K562 (cell line): ENCODE data around the gene MYO18A. TPM values are rescaled to one million over a fixed set of nuclear protein-coding genes. Genes with fewer than 3 reads are reported as not detected.

Experiments used
- ATAC-seq: fragments of 200-7000 bp; cut with Tn5 transposase; 3 replicates; pipeline ENCODE4 v1.9.1; 2020; ENCODE audit warnings: moderate library complexity
- BruUV-seq: library from RNA; stranded (reverse); fragments of 400-500 nt; replicated peaks from 2 replicates; lab custom pipeline; 2021; lab: Mats Ljungman, UMichigan
- CTCF ChIA-PET: fragments of 300-600 bp; formaldehyde crosslinking; extraction: SDS; loops from one replicate; lab custom pipeline; 2021; ENCODE audit warnings: low intra/inter-chr PET ratio; lab: Yijun Ruan, JAX
- POLR2A ChIA-PET: fragments of 300-600, 350-650 bp; sonication (Branson Sonifier 250); formaldehyde crosslinking; extraction: SDS; loops from one replicate; lab custom pipeline; 2021; ENCODE audit warnings: antibody characterized with exemption, inconsistent platforms; lab: Yijun Ruan, JAX
- DNase-seq, 4 experiments: peaks; one replicate each; pipeline versions ENCODE4 v3.0.0 to v3.0.0-alpha.2; 2011 to 2018; ENCODE audit warnings: low spot score in 3 of 4, mixed read lengths in 3 of 4; ENCODE audit errors: extremely low read depth in 1 of 4
- FAIRE-seq: peaks from 2 replicates; lab custom pipeline; 2011; peaks lifted over from hg19 to GRCh38; lab: Jason Lieb, UNC
- H2AFZ ChIP-seq: 2 replicates; pipeline ENCODE4 v1.6.0; 2011; ENCODE audit warnings: low read depth, low read length, control low read depth, inconsistent platforms
- H3K27ac ChIP-seq: fragments of 200-600 bp; 3 replicates; pipeline ENCODE4 v1.8.0; 2011; ENCODE audit warnings: low read depth, mild to moderate bottlenecking, control low read depth, inconsistent platforms, low read length, moderate library complexity, mixed read lengths; ENCODE audit errors: extremely low read depth
- H3K27me3 ChIP-seq, 2 experiments: fragments of 300-600 bp in 1 of 2; 2 replicates in 1 of 2; 3 replicates in 1 of 2; pipeline versions ENCODE4 v1.6.0 to v1.8.0; 2011; ENCODE audit warnings: inconsistent platforms in 2 of 2, low read length in 2 of 2, mild to moderate bottlenecking in 1 of 2, mixed read lengths in 1 of 2, moderate library complexity in 1 of 2; ENCODE audit not compliant: control insufficient read depth in 2 of 2, insufficient read depth in 2 of 2
- H3K36me3 ChIP-seq: fragments of 300-600 bp; 3 replicates; pipeline ENCODE4 v1.8.0; 2011; ENCODE audit warnings: mild to moderate bottlenecking, low read length, inconsistent platforms; ENCODE audit not compliant: control insufficient read depth, insufficient read depth
- H3K4me1 ChIP-seq, 2 experiments: fragments of 200-600 bp in 1 of 2; replicated peaks in 1 of 2; 2 replicates in 1 of 2; 3 replicates in 1 of 2; pipeline versions ENCODE4 v1.5.1 to v1.8.0; 2011; ENCODE audit warnings: inconsistent platforms in 2 of 2, low read length in 2 of 2, mild to moderate bottlenecking in 1 of 2, mixed read lengths in 1 of 2, moderate library complexity in 1 of 2; ENCODE audit not compliant: control insufficient read depth in 2 of 2, insufficient read depth in 2 of 2
- H3K4me2 ChIP-seq: 2 replicates; pipeline ENCODE4 v1.6.1; 2011; ENCODE audit warnings: low read length, control low read depth, inconsistent platforms, mixed read lengths; ENCODE audit not compliant: insufficient read depth
- H3K4me3 ChIP-seq: fragments of 200-600 bp; sonication (generic), shearing (Covaris generic); 2 replicates; pipeline ENCODE4 v1.5.1; 2016; ENCODE audit warnings: control low read depth, inconsistent platforms
- H3K79me2 ChIP-seq: fragments of 200-600 bp; 3 replicates; pipeline ENCODE4 v1.8.0; 2011; ENCODE audit warnings: low read length, inconsistent platforms; ENCODE audit not compliant: control insufficient read depth, insufficient read depth
- H3K9ac ChIP-seq, 2 experiments: 2 replicates each; pipeline versions ENCODE4 v1.6.0 to v1.6.1; 2011; ENCODE audit warnings: low read depth in 2 of 2, low read length in 2 of 2, control low read depth in 1 of 2, inconsistent platforms in 1 of 2, mild to moderate bottlenecking in 1 of 2, mixed read lengths in 1 of 2; ENCODE audit not compliant: insufficient read depth in 1 of 2
- H3K9me1 ChIP-seq: one replicate; pipeline ENCODE4 v1.6.0; 2011; ENCODE audit warnings: inconsistent platforms, mild to moderate bottlenecking, low read length, moderate library complexity; ENCODE audit not compliant: control insufficient read depth, insufficient read depth
- H3K9me3 ChIP-seq: replicated peaks from 2 replicates; pipeline ENCODE4 v1.5.1; 2011; ENCODE audit warnings: low read depth, low read length, inconsistent platforms; ENCODE audit not compliant: control insufficient read depth, insufficient read depth
- H4K20me1 ChIP-seq: replicated peaks from 2 replicates; pipeline ENCODE4 v1.6.1; 2011; ENCODE audit warnings: low read length, inconsistent platforms, mixed read lengths; ENCODE audit not compliant: control insufficient read depth, insufficient read depth
- NFRKB ChIP-seq: fragments of 450-650 bp; IDR thresholded peaks from 2 replicates; pipeline ENCODE4 v1.6.1; 2016; ENCODE audit warnings: low read depth
- POLR2G ChIP-seq: fragments of 200-400 bp; formaldehyde crosslinking; IDR thresholded peaks from 2 replicates; pipeline ENCODE4 v1.6.1; 2017; ENCODE audit warnings: low read depth, mild to moderate bottlenecking, antibody characterized with exemption, low read length, moderate library complexity
- TEAD1 ChIP-seq, 2 experiments: fragments of 450-650 bp in 1 of 2; sonication (generic) in 1 of 2; formaldehyde crosslinking; IDR thresholded peaks; 2 replicates each; pipeline versions ENCODE4 v1.4.0 to v1.8.0; 2020 to 2022; ENCODE audit warnings: mild to moderate bottlenecking in 2 of 2, missing genetic modification reagents in 1 of 2
- TRIM24 ChIP-seq, 2 experiments: fragments of 450-650 bp; IDR thresholded peaks; 2 replicates each; pipeline ENCODE4 v1.6.1; 2016
- ZNF76 ChIP-seq: fragments of 250-450 bp; sonication (Bioruptor Pico); IDR thresholded peaks from 2 replicates; pipeline ENCODE4 v1.4.0; 2020; ENCODE audit warnings: mild to moderate bottlenecking, moderate library complexity, borderline replicate concordance
- WGBS: fragments of 100-300 bp; shearing (Covaris generic); methylation state at CpG from one replicate; pipeline ENCODE4 v1.1.6; 2016; ENCODE audit warnings: low coverage, mixed read lengths; ENCODE audit not compliant: insufficient coverage; ENCODE audit errors: missing lambda C conversion rate; 5-methylcytosine and 5-hydroxymethylcytosine counted together
- in situ Hi-C: fragments of 300-500 bp; cut with MboI; formaldehyde crosslinking; loops from 4 replicates; pipeline ENCODE4 v1.15.0; 2018; ENCODE audit warnings: inconsistent platforms, mixed read lengths
- intact Hi-C: fragments of 100-400 bp; cut with micrococcal nuclease; formaldehyde crosslinking; loops from 2 replicates; pipeline ENCODE4 v1.14.2; 2022
- polyA plus RNA-seq, 8 experiments: library from polyadenylated mRNA; depleted of rRNA in 4 of 8; stranded (reverse) in 5 of 8; unstranded in 3 of 8; fragments of >200 nt; fragmentation: Nextera tagmentation in 2 of 8; fragmentation: Illumina TruSeq in 1 of 8; extraction: Ambion mirVana in 2 of 8; extraction: Trizol in 1 of 8; gene quantifications; 2 replicates each; pipeline versions ENCODE4 v1.2.1 to v1.2.3, GENCODE V29; 2011 to 2014; ENCODE audit warnings: inconsistent platforms in 1 of 8, missing spikeins in 1 of 8
- total RNA-seq, 7 experiments: library from RNA; depleted of rRNA in 6 of 7; stranded (reverse); fragments of >200 nt in 6 of 7; fragmentation: Illumina TruSeq in 2 of 7; extraction: Trizol in 2 of 7; gene quantifications; 2 replicates each; pipeline versions ENCODE4 v1.2.1 to v1.2.3, GENCODE V29; 2011 to 2021; ENCODE audit warnings: low replicate concordance in 1 of 7

The MYO18A gene
- total and polyA plus RNA-seq, 9 of the 15 experiments (the other 6 are each of a cell fraction or from before 2014, with no cell fraction given) = 2.5 to 65.4 (median 17.1) TPM

- no peak for TF ChIP-seq NFRKB
- no peak for TF ChIP-seq TRIM24 (IDR thresholded peaks at IDR 0.05)
- no peak for TF ChIP-seq TEAD1 (CRISPR knock-in tag; IDR thresholded peaks at IDR 0.05)
Measured at GRCh38 chr17:29107933-29108822, 72.0 kb downstream of the MYO18A start (continued).

DNA sequence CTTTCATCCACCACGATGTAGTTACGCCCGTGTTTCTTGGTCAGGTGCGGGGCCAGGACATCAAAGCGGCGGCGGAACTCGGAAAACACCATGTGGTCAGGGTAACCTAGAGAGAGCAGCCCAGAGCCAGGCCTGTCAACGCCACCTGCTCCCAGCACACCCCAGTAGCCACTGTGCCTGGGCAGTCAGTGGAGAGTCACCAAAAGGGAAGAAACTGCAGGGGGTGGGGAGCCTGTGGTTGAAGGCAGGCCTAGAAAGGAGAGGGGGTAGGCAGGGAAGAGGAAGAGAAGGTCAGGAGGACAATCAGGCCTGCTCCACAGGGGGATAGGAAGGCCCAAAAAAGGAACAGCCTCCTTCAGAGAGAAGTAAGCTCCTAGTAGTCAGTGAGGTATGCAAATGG, 73.1 kb downstream of the MYO18A start:
- 97% methylated on average over 9 of the region's 9 CpGs for WGBS
- BruUV-seq = no TSS peak
- POLR2A ChIA-PET = interaction anchor here (0.6 to 0.7 kb wide), 2 partner anchors 17 to 385 kb away, joined by 3 to 4 read pairs; no protein-coding TSS in a partner anchor

More for the DNA sequence above, 73.1 kb downstream of the MYO18A start:
- no peak overlapping the region; a peak in 1 of 4 replicates for H3K9ac ChIP-seq
- H3K9me3 ChIP-seq = no peaks in the 10 kb centered on the region
- ATAC-seq (no peak), DNase-seq (no peak), FAIRE-seq (no peak)
- in situ Hi-C loops = loop anchor here (5.0 kb wide), 1 partner anchor 140 kb away; no protein-coding TSS in a partner anchor
- CTCF ChIA-PET = no interaction called here
- H3K4me2 ChIP-seq = no peak overlapping the region
- no peak overlapping the region for H3K4me3 ChIP-seq
- H2AFZ ChIP-seq = no peak overlapping the region
- TF ChIP-seq ZNF76 (CRISPR knock-in tag) (no peak), POLR2G (0 out of 2 replicates have a peak, but pooled peaks have one; percentile 21)
- H3K27ac ChIP-seq = no peak overlapping the region
- peaks cover 83% of the 10 kb centered on the region; the same call in 2 of the 3 replicates for H3K36me3 ChIP-seq
- peaks cover 5% of the 10 kb centered on the region for H3K9me1 ChIP-seq
- no peaks in the 10 kb centered on the region for H4K20me1 ChIP-seq
- H3K27me3 ChIP-seq = no peaks in the 10 kb centered on the region
- intact Hi-C loops = no loop called here
- H3K79me2 ChIP-seq = no peaks in the 10 kb centered on the region
- H3K4me1 ChIP-seq = peaks cover 0 to 16% of the 10 kb centered on the region in 2 experiments; a peak in 2 of 5 replicates
